HG03280 (cell line): ENCODE results near the gene NES.
"Not testable (repeated sequence)": the region's sequence is repeated elsewhere in the genome, so short reads cannot be mapped to it uniquely, and the experiment has no call there.

Experiments
- ATAC-seq: cut with Tn5 transposase; IDR thresholded peaks from one replicate; pipeline ENCODE4 v1.9.1; 2021; ENCODE audit warnings: mild to moderate bottlenecking, moderate library complexity; ENCODE audit not compliant: unreplicated experiment

The NES gene

GRCh38 chr1:156648951-156649350 lies 28.3 kb downstream of the NES start:
- no peak for ATAC-seq

- ATAC-seq: no peak
Measured at GRCh38 chr1:156648496-156648895, 28.7 kb downstream of the NES start.

GRCh38 chr1:156647351-156647750 lies 29.9 kb downstream of the NES start:
- ATAC-seq: no peak

- no peak for ATAC-seq
Measured at GRCh38 chr1:156646738-156647211, 30.4 kb downstream of the NES start.

- no peak for ATAC-seq
Measured at GRCh38 chr1:156645666-156646065, 31.5 kb downstream of the NES start.

GRCh38 chr1:156645056-156645455 lies 32.2 kb downstream of the NES start:
- no peak for ATAC-seq

GRCh38 chr1:156644640-156645039 lies 32.6 kb downstream of the NES start:
- ATAC-seq: no peak

GRCh38 chr1:156644146-156644545 lies 33.1 kb downstream of the NES start:
- ATAC-seq: no peak

GRCh38 chr1:156643778-156644092 lies 33.5 kb downstream of the NES start:
- no peak for ATAC-seq

- ATAC-seq: no peak
Measured at GRCh38 chr1:156643049-156643777, 34.0 kb downstream of the NES start.

- no peak for ATAC-seq
Measured at GRCh38 chr1:156642265-156643048, 34.8 kb downstream of the NES start.

GRCh38 chr1:156641761-156642264 lies 35.4 kb downstream of the NES start, which contains the start of gene BCAN:
Gene BCAN (plus strand): TSS chr1:156642117. CDS start chr1:156646055, 3,938 bp downstream.
- ATAC-seq: no peak

GRCh38 chr1:156640842-156641706 lies 36.1 kb downstream of the NES start:
- no peak for ATAC-seq

GRCh38 chr1:156639601-156640101 lies 37.6 kb downstream of the NES start:
- ATAC-seq: no peak

- no peak for ATAC-seq
Measured at GRCh38 chr1:156638189-156638985, 38.8 kb downstream of the NES start.

- no peak for ATAC-seq
Measured at GRCh38 chr1:156632355-156632754, 44.9 kb downstream of the NES start.

- ATAC-seq: not testable (repeated sequence)
Measured at GRCh38 chr1:156631152-156631551, 46.1 kb downstream of the NES start.

- no peak for ATAC-seq
Measured at GRCh38 chr1:156629823-156630449, 47.3 kb downstream of the NES start.

- no peak for ATAC-seq
Measured at GRCh38 chr1:156627313-156627880, 49.8 kb downstream of the NES start.
